GM21717 (cell line): ENCODE data around the gene EFHD1.
"Not testable (repeated sequence)": the region's sequence is repeated elsewhere in the genome, so short reads cannot be mapped to it uniquely, and the experiment has no call there.

Experiments
- ATAC-seq: cut with Tn5 transposase; IDR thresholded peaks from one replicate; pipeline ENCODE4 v1.9.1; 2021; ENCODE audit warnings: mild to moderate bottlenecking, moderate library complexity; ENCODE audit not compliant: unreplicated experiment

The EFHD1 gene

GRCh38 chr2:232689152-232689910, 55.9 kb downstream of the EFHD1 start:
- ATAC-seq = no peak

DNA sequence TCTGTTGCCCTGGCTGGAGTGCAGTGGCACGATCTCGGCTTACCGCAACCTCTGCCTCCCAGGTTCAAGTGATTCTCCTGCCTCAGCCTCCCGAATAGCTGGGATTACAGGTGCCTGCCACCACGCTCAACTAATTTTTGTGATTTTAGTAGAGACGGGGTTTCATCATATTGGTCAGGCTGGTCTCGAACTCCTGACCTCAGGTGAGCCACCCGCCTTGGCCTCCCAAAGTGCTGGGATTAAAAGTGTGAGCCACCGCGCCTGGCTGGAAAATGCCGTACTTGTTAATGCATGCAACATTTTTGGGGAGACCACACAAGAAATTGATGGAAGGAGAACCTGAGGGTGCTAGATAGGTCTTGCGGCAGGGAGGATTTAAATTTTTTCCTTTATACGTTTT, 57.7 kb downstream of the EFHD1 start:
- ATAC-seq = not testable (repeated sequence)

DNA sequence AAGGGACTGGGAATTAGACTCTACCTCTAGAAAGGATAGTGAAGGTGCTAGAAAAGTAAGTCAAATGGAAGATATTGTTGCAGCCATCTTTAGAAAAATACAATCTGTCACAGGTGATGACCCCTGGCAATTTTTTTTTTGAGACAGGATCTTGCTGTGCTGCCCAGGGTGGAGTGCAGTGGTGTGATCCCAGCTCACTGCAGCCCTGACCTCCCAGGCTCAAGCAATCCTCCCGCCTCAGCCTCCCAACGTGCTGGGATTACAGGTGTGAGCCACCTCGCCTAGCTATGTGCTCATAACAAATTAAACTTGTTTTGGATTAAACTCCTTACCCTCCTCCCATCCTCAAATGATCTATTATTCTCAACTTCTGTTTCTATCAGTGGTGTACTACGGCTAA, 59.9 kb downstream of the EFHD1 start:
- ATAC-seq = no peak

DNA sequence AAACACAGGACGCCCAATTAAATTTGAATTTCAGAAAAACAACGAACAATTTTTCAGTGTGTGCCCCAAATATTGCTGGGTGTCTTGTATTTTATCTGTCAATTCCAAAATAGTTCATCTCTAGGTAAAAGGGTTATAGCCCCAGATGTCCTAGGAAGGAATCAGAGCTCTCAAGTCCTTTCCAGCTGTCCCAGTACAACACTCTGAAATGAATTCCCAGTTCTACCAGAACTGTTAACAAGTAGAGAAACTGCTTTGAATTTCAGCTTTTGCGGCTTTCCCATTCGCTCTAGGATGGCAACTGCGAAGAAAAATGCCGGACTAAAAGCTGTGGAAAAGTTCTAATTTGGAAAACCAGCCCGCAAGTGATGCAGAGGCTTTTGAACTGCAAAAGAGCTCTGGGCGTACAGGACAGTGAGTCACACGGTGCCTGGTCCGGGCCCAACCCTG, 63.2 kb downstream of the EFHD1 start:
- no peak for ATAC-seq

GRCh38 chr2:232697059-232697806, 63.8 kb downstream of the EFHD1 start, which contains the start of gene GIGYF2:
Gene GIGYF2, plus strand, starts transcription at chr2:232697331. Its CDS starts 37,867 bp downstream, at chr2:232735198.
- peak; percentile 76 for ATAC-seq

GRCh38 chr2:232697807-232698110, 64.4 kb downstream of the EFHD1 start:
- ATAC-seq = no peak

DNA sequence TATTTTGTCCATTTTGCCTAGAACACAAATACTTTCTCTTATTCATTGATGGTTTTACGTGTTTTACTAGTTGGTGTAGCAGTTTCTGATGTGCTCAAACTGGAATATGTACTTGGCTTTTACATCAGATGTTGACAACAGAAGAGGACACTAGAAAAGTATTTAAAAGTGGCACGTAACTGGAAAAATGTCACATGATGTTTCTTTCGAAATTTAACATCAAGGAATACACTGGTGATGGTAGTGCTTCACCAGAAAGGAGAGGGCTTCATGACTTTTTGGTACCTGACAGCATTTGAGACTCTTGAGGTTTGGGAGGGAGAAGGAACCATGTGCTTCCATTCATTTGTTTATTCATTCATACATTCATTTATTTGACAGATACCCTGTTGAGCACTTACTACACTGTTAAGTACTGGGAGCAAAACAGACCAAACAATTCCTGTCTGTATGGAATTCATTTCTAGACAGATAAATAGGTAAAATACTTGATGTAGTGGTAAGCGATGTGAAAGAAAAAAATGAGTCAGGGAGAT, 65.2 kb downstream of the EFHD1 start:
- ATAC-seq = no peak

DNA sequence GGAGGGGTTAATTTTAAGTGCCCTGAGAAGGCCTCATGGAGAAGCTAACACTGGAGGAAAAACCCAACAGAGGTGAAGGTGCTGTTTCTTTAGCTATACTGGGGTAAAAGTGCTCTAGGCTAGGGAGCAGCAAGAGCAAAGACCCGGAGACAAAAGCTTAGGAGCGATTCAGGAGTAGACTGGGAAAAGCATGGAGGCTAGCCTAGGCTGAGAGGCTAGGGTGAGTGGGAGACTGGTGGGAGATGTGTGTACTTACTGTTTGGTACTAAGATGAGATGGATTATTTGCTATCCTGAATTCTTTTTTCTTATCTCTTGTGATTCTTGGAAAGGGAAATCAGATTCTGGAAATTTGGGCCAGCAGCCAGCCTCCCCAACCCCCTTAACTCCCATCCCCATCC, 65.7 kb downstream of the EFHD1 start:
- ATAC-seq = no peak

DNA sequence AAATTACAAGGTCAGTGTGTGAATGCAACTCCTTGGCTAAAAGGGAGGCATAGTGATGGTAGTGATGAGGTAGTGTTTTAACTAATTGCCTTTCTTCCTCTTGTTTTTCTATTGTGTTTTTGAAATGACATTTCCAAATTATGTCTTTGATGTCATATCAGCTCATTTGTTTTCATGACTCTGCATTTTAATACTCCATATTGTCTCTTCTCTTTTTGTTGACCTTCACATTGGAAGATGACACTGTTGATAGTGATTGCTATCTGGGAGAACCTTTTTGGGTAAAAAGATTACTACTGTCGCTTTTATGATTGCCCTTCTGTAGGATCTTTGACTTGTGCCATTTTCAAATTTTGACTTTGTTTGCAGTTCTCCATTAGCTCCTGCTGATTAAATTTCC, 66.8 kb downstream of the EFHD1 start:
- no peak for ATAC-seq

DNA sequence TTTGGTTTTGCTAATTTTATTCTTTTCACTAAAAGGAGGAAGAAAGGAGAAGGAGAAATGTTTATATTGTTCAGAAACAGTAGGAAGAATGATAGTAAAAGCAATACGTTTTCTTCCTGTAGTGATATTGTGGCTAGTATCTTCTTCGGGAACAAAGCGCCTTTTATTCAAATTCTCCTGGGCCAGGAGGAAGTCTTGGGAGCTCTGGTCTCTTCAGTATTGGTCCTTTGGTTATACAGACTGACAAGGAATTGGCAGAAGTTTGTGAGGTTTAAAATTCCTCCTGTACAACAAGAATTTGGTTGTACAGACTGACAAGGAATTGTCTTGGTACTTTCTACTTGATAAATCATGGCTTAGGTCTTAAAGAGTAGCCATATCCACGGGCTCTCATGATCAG, 73.7 kb downstream of the EFHD1 start:
- no peak for ATAC-seq

DNA sequence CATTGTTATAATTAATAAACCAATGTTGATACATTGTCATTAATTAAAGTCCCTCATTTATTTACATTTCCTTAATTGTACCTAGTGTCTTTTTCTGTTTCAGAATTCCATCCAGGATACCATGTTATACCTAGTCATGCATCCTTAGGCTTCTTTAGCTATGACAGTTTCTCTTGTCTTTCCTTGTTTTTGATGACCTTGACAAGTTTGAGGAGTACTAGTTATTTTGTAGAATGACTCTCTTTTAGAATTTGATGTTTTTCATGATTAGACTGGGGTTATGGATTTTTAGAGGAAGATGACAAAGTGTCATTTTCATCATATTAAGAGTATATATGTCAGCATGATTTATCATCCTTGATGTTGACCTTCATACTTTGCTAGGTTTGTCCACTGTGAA, 80.1 kb downstream of the EFHD1 start:
- no peak for ATAC-seq

DNA sequence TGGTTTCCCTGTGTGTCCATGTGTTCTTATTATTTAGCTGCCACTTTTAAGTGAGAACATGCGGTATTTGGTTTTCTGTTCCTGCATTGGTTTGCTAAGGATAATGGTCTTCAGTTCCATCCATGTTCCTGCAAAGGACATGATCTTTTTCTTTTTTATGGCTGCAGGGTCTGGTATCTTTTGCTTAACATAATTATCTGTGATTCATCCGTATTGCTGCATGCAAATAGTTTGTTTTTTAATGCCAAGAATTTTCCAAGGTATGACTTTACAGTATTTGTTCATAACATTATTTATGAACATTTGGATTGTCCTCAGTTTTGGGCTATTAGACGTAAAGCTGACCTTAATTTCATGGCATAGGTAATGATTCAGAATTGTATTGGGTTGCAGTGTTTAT, 81.6 kb downstream of the EFHD1 start:
- ATAC-seq = no peak

GRCh38 chr2:232720056-232720455, 86.7 kb downstream of the EFHD1 start:
- not testable (repeated sequence) for ATAC-seq

DNA sequence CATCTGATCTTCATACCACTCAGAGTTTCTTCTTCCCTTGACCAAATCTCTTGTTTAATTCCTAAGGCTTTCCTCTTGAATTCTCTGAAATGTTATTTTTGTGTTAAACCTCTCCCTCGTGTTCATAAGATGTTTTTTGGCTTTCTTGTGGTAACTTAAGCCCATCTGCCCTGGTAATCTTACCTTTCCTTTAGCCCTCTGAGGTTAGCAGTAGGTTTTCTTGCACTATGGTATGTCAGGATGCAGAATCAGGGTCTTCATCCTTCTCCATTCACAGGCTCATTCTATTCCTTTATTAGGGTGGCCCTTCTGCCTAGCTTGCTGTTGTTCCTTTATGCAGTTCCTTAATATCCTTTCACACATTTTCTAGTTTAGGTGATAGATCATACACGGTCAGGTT, 87.9 kb downstream of the EFHD1 start:
- no peak for ATAC-seq

- no peak for ATAC-seq
These were observed 88.5 kb downstream of the EFHD1 start for GRCh38 chr2:232721882-232722281.

GRCh38 chr2:232723027-232723426, 89.6 kb downstream of the EFHD1 start:
- ATAC-seq = no peak

DNA sequence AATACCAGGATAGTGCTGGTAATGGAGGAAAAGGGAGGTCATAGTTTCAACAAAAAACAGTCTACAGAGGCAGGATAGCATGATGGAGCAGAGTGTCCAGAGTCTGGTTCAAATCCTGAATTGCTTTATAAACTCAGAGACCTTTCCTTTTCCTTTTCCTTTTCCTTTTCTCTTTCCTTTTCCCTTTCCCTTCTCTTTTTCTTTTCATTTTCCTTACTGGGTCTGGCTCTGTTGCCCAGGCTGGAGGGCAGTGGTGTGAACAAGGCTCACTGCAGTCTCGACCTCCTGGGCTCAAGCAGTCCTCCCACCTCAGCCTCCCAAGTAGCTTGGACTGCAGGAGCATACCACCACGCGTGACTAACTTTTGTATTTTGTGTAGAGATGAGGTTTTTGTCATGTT, 95.4 kb downstream of the EFHD1 start:
- ATAC-seq = no peak

GRCh38 chr2:232731470-232731869, 98.1 kb downstream of the EFHD1 start:
- ATAC-seq = no peak
